IPS DF 19.7 (cell line): Measurements from ENCODE around the gene CLASP2.
"Not testable (repeated sequence)": the region's sequence is repeated elsewhere in the genome, so short reads cannot be mapped to it uniquely, and the experiment has no call there.

Experiments used
- DNase-seq: peaks from one replicate; pipeline ENCODE4 v3.0.0-alpha.2; 2013; ENCODE audit warnings: low read depth, low spot score

CLASP2 gene

GRCh38 chr3:33687406-33688010 lies 30.5 kb downstream of the CLASP2 start:
- no peak for DNase-seq

- no peak for DNase-seq
Observed at GRCh38 chr3:33682770-33683169, 35.3 kb downstream of the CLASP2 start.

GRCh38 chr3:33681667-33682066 lies 36.4 kb downstream of the CLASP2 start:
- no peak for DNase-seq

- DNase-seq: no peak
Observed at GRCh38 chr3:33678073-33678472, 40.0 kb downstream of the CLASP2 start.

- not testable (repeated sequence) for DNase-seq
Observed at GRCh38 chr3:33673436-33673835, 44.6 kb downstream of the CLASP2 start.

- no peak for DNase-seq
Observed at GRCh38 chr3:33668618-33669017, 49.4 kb downstream of the CLASP2 start.

GRCh38 chr3:33665294-33665693 lies 52.8 kb downstream of the CLASP2 start:
- DNase-seq: no peak

DNA sequence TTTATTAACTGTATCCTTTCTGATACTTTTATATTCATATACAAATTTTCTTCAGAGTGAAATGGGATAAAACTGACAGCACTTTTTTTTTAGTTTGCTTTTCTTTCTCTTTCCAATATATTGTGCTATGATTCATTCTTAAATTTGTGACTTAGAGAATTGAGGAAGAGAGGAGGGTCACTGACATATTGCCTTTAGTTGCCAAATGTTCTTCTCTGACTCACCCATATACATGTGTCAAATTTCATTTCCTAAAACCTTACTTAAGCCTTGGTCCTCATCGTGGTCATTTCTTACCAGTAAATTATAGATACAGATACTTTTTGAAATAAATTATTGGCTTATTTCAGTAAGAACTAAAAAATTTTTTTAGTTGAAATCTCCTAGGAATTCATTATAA lies 53.9 kb downstream of the CLASP2 start:
- DNase-seq: no peak

DNA sequence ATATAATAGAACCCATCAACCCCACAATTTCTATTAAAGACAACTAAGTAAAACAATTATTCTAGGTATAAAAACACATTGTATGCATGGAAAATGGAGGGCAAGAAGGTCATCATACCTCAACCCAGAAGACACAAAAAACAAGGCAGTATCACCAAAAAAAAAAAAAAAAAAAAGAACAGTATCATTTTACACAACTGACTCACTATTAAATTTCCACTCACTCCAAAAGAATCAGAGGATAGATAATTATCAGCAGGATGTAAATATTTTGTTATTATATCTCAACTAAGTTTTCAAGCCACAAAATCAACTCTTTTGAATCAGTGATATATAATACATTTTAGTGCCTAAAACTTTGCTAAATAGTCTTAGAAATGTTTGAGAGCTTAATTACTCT lies 55.0 kb downstream of the CLASP2 start:
- no peak for DNase-seq

GRCh38 chr3:33659856-33660434 lies 58.1 kb downstream of the CLASP2 start:
- no peak for DNase-seq

DNA sequence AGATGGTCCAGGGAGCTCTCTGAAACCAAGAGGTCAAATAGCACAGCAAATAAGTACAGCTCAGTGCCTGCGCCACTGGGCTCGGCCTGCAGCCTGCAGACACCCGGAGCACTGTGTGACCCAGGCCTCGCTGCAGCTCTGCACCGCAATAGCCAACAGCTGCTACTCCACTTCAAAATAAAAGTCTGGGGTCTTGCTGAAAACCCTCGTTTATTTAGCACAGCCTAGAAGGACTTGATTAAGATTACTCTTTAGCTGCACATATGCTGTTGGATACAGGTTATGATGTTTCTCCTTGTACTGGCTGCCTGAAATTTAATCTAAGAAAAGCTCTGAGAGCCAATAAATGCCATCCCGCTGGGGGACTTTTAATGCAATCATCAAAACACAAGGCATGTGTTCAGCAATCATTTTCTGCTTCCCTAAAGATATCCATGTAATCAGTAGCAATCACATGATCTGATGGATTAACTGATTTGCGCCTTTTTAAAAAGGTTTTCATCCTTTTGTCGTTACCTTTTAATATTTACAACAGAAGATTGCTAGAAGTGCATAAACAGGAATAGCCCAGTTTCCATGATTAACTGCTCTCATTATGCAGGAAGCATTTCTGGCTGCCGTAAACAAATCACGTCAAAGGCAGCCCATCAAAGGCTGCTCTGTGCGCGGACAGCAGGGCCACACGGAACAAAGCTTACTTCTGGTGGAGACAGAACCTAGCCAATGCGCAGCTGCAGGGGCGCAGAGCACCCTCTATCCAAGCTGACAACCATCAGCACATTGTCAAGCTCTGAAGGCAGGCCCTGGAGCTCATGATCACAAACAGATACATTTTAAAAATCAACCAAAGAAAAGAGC lies 58.8 kb downstream of the CLASP2 start:
- peak; percentile 50 for DNase-seq

- no peak for DNase-seq
Observed at GRCh38 chr3:33658621-33658990, 59.4 kb downstream of the CLASP2 start.

DNA sequence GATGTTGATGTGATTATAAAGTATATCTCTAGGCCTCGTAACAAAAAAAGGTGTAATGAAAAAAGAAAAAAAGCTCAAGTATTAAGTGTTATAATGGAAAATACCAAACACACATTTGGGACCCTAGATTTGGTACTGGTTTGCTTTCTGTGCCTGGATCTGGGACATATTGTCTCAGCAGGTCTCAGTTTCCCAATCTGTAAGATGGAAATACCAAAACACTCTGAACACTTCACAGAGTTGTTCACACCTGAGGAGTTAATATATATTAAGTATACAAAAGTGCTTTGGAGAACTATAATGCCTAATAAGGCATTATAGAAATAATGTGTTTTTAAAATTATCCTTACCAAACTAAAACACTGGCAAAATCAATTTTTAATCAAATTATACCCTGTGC lies 60.0 kb downstream of the CLASP2 start:
- DNase-seq: no peak

GRCh38 chr3:33652736-33653135 lies 65.3 kb downstream of the CLASP2 start:
- DNase-seq: no peak

DNA sequence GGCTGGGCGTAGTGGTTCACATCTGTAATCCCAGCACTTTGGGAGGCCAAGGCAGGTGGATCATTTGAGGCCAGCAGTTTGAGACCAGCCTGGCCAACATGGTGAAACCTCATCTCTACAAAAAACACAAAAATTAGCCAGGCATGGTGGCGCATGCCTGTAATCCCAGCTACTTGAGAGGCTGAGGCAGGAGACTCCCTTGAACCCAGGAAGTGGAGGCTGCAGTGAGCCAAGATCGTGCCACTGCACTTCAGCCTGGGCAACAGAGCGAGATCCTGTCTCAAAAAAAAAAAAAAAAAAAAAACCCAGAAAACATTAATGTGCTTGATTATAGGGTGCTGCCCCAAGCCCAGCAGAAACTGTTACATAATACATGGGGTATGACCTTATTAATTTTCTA lies 67.0 kb downstream of the CLASP2 start:
- DNase-seq: not testable (repeated sequence)

- DNase-seq: no peak
Observed at GRCh38 chr3:33650495-33650894, 67.6 kb downstream of the CLASP2 start.

DNA sequence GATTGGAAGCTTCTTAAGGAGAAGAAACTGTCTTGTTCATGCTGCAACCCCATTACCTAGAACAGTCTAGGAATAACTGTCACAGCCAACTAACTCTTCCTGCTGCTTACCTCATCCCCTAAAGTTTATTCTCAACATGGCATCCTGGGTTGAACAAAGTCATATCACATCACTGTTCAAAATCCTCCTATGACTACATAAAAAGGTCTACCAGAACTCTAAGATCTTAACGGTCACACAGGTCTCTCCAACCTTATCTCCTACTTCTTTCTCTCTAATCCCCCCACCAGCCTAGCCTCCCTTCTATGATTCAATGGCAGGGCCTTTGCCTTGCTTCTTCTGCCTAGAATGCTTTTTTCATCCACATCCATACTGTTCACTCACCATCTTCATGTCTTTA lies 69.3 kb downstream of the CLASP2 start:
- no peak for DNase-seq

DNA sequence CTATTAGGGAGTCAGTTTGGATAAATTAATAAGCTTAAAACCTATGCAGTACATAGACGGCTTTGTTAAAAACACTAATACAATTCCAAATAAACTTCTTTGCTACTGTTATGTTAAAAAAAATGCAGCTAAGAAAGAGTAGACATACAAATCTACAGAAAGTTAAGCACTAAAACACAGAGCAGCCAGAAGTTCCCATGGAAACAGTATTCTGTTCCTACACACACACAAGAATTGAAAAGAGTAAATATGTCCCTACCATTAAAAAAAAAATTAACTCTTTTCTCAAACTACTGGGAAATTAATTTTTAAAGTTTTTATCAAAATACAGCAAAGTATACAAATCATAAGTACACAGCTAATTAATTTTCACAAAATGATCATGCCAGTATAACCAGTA lies 71.6 kb downstream of the CLASP2 start:
- DNase-seq: no peak

DNA sequence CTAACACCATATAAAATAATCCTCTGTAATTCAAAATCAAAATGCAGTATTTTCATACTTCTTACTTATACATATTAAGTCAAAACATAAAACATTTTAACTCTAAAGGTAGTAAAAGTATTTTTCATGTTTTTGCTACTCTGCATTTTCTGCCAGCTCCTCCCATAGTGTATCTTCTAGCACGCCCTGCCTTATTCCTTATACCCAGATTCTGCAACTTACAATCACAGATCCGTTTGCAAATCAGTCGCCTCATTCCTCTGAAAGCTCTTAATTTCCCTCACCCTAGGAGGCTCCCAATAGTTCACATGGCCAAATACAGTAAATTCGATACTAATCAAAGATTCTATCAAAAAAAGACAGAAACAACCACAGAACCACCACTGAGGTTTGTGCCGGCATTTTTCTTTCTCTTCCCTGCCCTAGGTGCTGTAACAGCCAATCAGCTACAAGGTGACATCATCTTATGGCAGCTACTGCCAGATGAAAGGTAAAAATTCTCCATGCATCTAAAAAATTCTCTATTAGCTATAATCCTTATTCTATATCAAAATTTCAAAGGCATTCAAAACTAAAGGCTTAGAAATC lies 72.9 kb downstream of the CLASP2 start:
- no peak for DNase-seq

DNA sequence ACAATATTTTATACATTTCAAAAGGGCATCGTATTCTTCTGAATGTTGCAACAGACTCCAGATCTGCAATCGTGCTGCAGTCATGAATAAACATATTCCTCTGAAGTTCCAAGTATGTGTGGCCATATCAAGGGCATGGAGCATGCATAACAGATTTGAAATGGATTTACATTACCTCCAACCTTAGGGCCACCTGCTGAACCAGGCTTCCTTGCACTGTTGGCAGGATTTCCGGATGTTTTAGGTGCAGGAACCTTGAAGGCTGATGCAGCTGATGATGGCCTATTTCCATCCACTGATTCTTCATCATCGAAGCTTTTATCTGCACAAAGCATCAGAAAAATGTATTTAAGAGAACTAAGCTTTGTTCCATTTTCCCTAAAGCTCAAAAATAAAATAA lies 73.5 kb downstream of the CLASP2 start:
- no peak for DNase-seq

DNA sequence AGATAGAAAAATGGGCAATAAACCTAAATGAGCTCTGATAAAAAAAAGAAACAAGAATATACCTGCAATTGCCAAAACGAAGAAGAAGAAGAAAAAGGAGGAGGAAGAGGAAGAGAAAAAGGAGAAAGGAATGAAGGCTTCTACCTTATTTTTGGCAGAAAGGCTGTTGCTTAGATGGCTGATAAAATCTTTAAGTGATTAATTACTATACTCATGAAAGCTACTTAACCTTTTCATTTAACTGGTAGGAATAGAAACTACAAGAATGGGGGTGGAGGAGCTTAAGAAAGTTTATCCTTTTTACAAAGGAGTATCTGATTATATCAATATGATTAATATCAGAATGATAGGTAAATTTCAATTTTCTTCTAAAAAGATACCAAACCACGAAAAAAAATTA lies 75.2 kb downstream of the CLASP2 start:
- no peak for DNase-seq

DNA sequence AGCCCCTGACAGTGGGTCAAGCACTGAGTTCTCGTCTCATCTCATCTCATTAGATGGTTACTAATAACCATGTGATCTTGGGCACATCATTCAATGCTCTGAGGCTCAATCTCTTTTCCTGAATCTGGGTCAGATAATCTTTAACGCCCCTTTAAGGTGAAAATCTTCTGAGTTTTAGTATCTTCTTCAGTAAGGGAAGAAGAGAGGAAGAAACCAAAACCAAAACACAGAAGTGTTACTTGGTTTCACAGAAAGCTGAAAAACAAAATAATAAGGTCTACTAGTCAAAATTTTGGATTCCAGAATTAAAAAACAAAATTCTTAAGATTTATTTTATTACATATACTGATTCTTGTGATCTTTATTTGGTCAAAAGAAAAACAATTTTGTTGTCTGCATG lies 78.2 kb downstream of the CLASP2 start:
- no peak for DNase-seq

DNA sequence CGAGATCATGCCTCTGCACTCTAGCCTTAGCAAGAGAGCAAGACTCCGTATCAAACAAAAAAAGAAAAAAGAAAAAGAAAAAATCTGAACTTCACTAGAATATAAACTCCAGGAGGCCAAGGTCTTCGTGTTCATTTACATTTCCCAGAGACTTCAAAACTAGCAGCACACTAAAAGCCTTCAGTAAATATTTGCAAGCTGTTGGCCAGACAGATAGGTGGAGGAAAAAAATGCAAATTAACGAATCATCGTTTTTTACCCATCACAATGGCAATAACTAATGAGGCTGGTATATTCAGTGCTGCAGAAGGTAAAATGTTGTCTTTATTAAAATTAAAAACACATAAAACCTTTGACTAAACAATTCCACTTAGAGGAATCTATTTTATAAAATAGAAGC lies 80.6 kb downstream of the CLASP2 start:
- no peak for DNase-seq
